ENCODE measurements around the gene SF3B3.

The SF3B3 gene

GRCh38 chr16:70563636-70564035 lies 40.0 kb downstream of the SF3B3 start:
- no peak overlapping the region for H3K4me3 ChIP-seq (ENCODE audit: low read depth, low read length)
- no peak for DNase-seq (ENCODE audit: low read depth)
- TF ChIP-seq CTCF (IDR thresholded peaks at IDR 0.05; ENCODE audit: control insufficient read depth, extremely low read depth, insufficient read depth) = no peak

- TF ChIP-seq CTCF (IDR thresholded peaks at IDR 0.05; ENCODE audit: control insufficient read depth, extremely low read depth, insufficient read depth) = no peak
These were observed 41.4 kb downstream of the SF3B3 start for GRCh38 chr16:70565053-70565452.

GRCh38 chr16:70568601-70569237 lies 45.1 kb downstream of the SF3B3 start:
- DNase-seq (ENCODE audit: low read depth) = no peak
- TF ChIP-seq CTCF (IDR thresholded peaks at IDR 0.05; ENCODE audit: control insufficient read depth, extremely low read depth, insufficient read depth) = no peak

More at GRCh38 chr16:70565053-70565452, 41.4 kb downstream of the SF3B3 start:
- no peak overlapping the region for H3K4me3 ChIP-seq (ENCODE audit: low read depth, low read length)
- no peak for DNase-seq (ENCODE audit: low read depth)

GRCh38 chr16:70569752-70570151 lies 46.1 kb downstream of the SF3B3 start:
- no peak for TF ChIP-seq CTCF (IDR thresholded peaks at IDR 0.05; ENCODE audit: control insufficient read depth, extremely low read depth, insufficient read depth)
- H3K4me3 ChIP-seq (ENCODE audit: low read depth, low read length) = no peak overlapping the region
- DNase-seq (ENCODE audit: low read depth) = no peak

More at GRCh38 chr16:70568601-70569237, 45.1 kb downstream of the SF3B3 start:
- no peak overlapping the region for H3K4me3 ChIP-seq (ENCODE audit: low read depth, low read length)

GRCh38 chr16:70570967-70571570 lies 47.5 kb downstream of the SF3B3 start:
- H3K4me3 ChIP-seq (ENCODE audit: low read depth, low read length) = no peak overlapping the region
- no peak for TF ChIP-seq CTCF (IDR thresholded peaks at IDR 0.05; ENCODE audit: control insufficient read depth, extremely low read depth, insufficient read depth)

GRCh38 chr16:70571623-70572022 lies 48.0 kb downstream of the SF3B3 start:
- DNase-seq (ENCODE audit: low read depth) = no peak
- TF ChIP-seq CTCF (IDR thresholded peaks at IDR 0.05; ENCODE audit: control insufficient read depth, extremely low read depth, insufficient read depth) = no peak
- H3K4me3 ChIP-seq (ENCODE audit: low read depth, low read length) = no peak overlapping the region

More at GRCh38 chr16:70570967-70571570, 47.5 kb downstream of the SF3B3 start:
- no peak for DNase-seq (ENCODE audit: low read depth)

Measured in LNCaP clone FGC (cell line).